DLD1 (cell line): ENCODE measurements around the gene SLC26A2.

ENCODE experiments used
- in situ Hi-C: cut with HindIII; loops from 2 replicates; pipeline ENCODE4 v1.10.0; 2017; ENCODE audit warnings: low sequenced_read_pairs

SLC26A2 gene

DNA sequence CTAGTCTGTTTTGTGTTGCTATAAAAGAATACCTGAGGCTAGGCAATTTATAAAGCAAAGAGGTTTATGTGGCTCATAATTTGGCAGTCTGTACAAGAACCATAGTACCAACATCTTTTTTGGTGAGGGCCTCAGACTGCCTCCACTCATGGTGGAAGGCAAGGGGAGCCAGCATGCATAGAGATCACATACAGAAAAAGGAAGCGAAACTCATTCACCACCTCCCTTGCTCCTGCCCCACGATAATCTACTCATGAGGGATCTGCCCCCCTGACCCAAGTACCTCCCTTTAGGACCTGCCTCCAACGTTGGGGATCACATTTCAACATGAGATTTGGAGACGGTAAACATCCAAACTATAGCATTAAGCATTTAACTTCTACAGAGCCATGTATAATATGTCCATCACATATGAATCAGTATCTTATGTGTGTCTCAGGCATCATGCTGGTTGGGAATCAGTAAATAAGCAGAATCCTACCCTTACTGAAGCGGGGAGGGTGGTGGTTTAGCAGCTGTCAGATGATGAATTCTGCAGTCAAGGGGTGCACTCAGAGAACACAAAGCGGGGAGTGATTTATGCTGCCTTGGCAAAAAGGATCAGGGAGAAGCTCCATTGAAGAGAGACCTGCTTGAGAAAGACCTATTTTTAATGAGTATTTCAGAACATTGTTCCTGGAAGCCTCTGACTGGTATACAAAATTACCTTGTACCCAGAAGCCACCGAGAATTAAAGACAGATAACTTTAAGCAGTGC is 74.8 kb downstream of the SLC26A2 start:
- in situ Hi-C loops: no loop called here

- in situ Hi-C loops: no loop called here
These were observed 76.0 kb downstream of the SLC26A2 start for GRCh38 chr5:150036513-150036912.
